DND-41 (cell line): ENCODE measurements around the gene MAST4.
A peak's percentile ranks its signal among the peaks of the same experiment; 100 is the strongest.

Source experiments
- ATAC-seq: fragments of 200-7000 bp; cut with Tn5 transposase; 3 replicates; pipeline ENCODE4 v1.9.1; 2021; ENCODE audit warnings: low read depth; ENCODE audit not compliant: insufficient read depth
- DNase-seq: peaks from one replicate; pipeline ENCODE4 v3.0.0-alpha.2; 2020
- H2AFZ ChIP-seq: 2 replicates; pipeline ENCODE4 v1.6.0; 2012; ENCODE audit warnings: low read depth, low read length
- H3K27ac ChIP-seq: 2 replicates; pipeline ENCODE4 v1.5.1; 2012; ENCODE audit warnings: low read length, inconsistent platforms
- H3K27me3 ChIP-seq: fragments of 200-600 bp; sonication (generic); 2 replicates; pipeline ENCODE4 v1.6.0; 2012; ENCODE audit warnings: low read length, mild to moderate bottlenecking, inconsistent platforms; ENCODE audit not compliant: insufficient read depth, poor library complexity
- H3K36me3 ChIP-seq: 2 replicates; pipeline ENCODE4 v1.5.1; 2012; ENCODE audit warnings: low read length, inconsistent platforms; ENCODE audit not compliant: insufficient read depth
- H3K4me1 ChIP-seq: 2 replicates; pipeline ENCODE4 v1.5.1; 2012; ENCODE audit warnings: mild to moderate bottlenecking, low read length; ENCODE audit not compliant: insufficient read depth
- H3K4me2 ChIP-seq: 2 replicates; pipeline ENCODE4 v1.6.0; 2012; ENCODE audit warnings: mild to moderate bottlenecking, moderate library complexity, low read length, inconsistent platforms; ENCODE audit not compliant: insufficient read depth
- H3K4me3 ChIP-seq, 2 experiments: fragments of 200-600 bp in 1 of 2; shearing (Covaris generic) in 1 of 2; 2 replicates each; pipeline ENCODE4 v1.5.1; 2012 to 2016; ENCODE audit warnings: inconsistent platforms in 2 of 2, low read length in 2 of 2, mild to moderate bottlenecking in 2 of 2, low read depth in 1 of 2, moderate library complexity in 1 of 2
- H3K79me2 ChIP-seq: 2 replicates; pipeline ENCODE4 v1.6.0; 2012; ENCODE audit warnings: low read length, inconsistent platforms; ENCODE audit not compliant: insufficient read depth
- H3K9ac ChIP-seq: 2 replicates; pipeline ENCODE4 v1.6.0; 2012; ENCODE audit warnings: low read depth, mild to moderate bottlenecking, inconsistent platforms, low read length, moderate library complexity
- H3K9me3 ChIP-seq: 2 replicates; pipeline ENCODE4 v1.5.1; 2012; ENCODE audit warnings: low read length, moderate library complexity, mild to moderate bottlenecking, inconsistent platforms; ENCODE audit not compliant: insufficient read depth, severe bottlenecking
- H4K20me1 ChIP-seq: 2 replicates; pipeline ENCODE4 v1.6.0; 2012; ENCODE audit warnings: low read length; ENCODE audit not compliant: insufficient read depth
- EZH2 ChIP-seq: IDR thresholded peaks from 3 replicates; pipeline ENCODE4 v1.6.1; 2012; ENCODE audit warnings: borderline replicate concordance, low read depth, mild to moderate bottlenecking, moderate library complexity, low read length, inconsistent platforms; ENCODE audit not compliant: severe bottlenecking
- TF ChIP-seq, protein P1 (sequence below): IDR thresholded peaks from 2 replicates; pipeline ENCODE4 v1.5.1; 2012; ENCODE audit warnings: borderline replicate concordance, low read length, moderate library complexity, mild to moderate bottlenecking; ENCODE audit not compliant: poor library complexity, severe bottlenecking; ENCODE audit errors: extremely low read depth

Gene MAST4

GRCh38 chr5:66886941-66887340 is 290.7 kb downstream of the MAST4 start:
- no peaks in the 10 kb centered on the region for H3K9me3 ChIP-seq
- H3K4me3 ChIP-seq: no peak overlapping the region
- TF ChIP-seq, protein P1, sequence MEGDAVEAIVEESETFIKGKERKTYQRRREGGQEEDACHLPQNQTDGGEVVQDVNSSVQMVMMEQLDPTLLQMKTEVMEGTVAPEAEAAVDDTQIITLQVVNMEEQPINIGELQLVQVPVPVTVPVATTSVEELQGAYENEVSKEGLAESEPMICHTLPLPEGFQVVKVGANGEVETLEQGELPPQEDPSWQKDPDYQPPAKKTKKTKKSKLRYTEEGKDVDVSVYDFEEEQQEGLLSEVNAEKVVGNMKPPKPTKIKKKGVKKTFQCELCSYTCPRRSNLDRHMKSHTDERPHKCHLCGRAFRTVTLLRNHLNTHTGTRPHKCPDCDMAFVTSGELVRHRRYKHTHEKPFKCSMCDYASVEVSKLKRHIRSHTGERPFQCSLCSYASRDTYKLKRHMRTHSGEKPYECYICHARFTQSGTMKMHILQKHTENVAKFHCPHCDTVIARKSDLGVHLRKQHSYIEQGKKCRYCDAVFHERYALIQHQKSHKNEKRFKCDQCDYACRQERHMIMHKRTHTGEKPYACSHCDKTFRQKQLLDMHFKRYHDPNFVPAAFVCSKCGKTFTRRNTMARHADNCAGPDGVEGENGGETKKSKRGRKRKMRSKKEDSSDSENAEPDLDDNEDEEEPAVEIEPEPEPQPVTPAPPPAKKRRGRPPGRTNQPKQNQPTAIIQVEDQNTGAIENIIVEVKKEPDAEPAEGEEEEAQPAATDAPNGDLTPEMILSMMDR: no peak
- no peak for TF ChIP-seq EZH2
- no peaks in the 10 kb centered on the region for H3K27me3 ChIP-seq
- no peak overlapping the region for H3K4me2 ChIP-seq
- 0 out of 2 replicates have a peak, but pooled peaks cover 2% of the 10 kb centered on the region for H3K4me1 ChIP-seq
- H3K27ac ChIP-seq: no peak overlapping the region
- no peak overlapping the region for H3K9ac ChIP-seq
- H4K20me1 ChIP-seq: no peaks in the 10 kb centered on the region
- DNase-seq: no peak
- no peak overlapping the region for H2AFZ ChIP-seq
- no peaks in the 10 kb centered on the region for H3K79me2 ChIP-seq
- H3K36me3 ChIP-seq: no peaks in the 10 kb centered on the region
- ATAC-seq: no peak

- 0 out of 2 replicates have a peak, but pooled peaks cover 2% of the 10 kb centered on the region for H3K4me1 ChIP-seq
- no peaks in the 10 kb centered on the region for H3K36me3 ChIP-seq
- no peaks in the 10 kb centered on the region for H3K9me3 ChIP-seq
- H3K4me3 ChIP-seq: no peak overlapping the region
- DNase-seq (no peak), ATAC-seq (peak; percentile 53; the same call in 1 of the 3 replicates)
- H3K79me2 ChIP-seq: no peaks in the 10 kb centered on the region
- no peaks in the 10 kb centered on the region for H4K20me1 ChIP-seq
- H3K9ac ChIP-seq: no peak overlapping the region
- H3K4me2 ChIP-seq: no peak overlapping the region
- TF ChIP-seq EZH2: no peak
- TF ChIP-seq, protein P1: no peak
- no peaks in the 10 kb centered on the region for H3K27me3 ChIP-seq
- H2AFZ ChIP-seq: no peak overlapping the region
- no peak overlapping the region for H3K27ac ChIP-seq
Observed at GRCh38 chr5:66888613-66889012, 292.4 kb downstream of the MAST4 start.

DNA sequence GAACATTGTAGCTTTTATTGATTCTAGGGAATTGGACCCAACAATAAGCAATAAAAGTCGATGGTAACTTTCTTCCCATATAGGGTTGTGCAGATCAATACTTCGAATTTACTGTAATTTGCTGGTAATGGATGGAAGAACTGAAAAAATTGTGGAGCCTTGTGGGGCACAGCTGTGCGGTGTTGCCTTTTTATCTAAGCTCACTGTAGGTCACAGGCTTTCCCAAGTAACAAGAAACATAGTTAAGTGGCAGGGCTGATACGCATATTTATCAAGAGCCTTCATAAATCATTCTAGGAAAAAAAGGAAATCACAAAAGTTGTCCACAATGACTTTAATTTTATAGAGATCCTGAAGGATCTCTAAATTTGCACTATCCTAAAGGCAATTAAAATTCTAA is 292.9 kb downstream of the MAST4 start:
- Histone ChIP-seq H3K9ac (no peak overlapping the region), H3K4me1 (0 out of 2 replicates have a peak, but pooled peaks cover 2% of the 10 kb centered on the region), H3K79me2 (no peaks in the 10 kb centered on the region), H3K27ac (no peak overlapping the region), H3K4me2 (no peak overlapping the region), H3K9me3 (no peaks in the 10 kb centered on the region), H3K36me3 (no peaks in the 10 kb centered on the region), H4K20me1 (no peaks in the 10 kb centered on the region), H2AFZ (no peak overlapping the region), H3K27me3 (no peaks in the 10 kb centered on the region), H3K4me3 (no peak overlapping the region)
- TF ChIP-seq EZH2: no peak
- TF ChIP-seq, protein P1: no peak
- ATAC-seq (no peak), DNase-seq (no peak)

DNA sequence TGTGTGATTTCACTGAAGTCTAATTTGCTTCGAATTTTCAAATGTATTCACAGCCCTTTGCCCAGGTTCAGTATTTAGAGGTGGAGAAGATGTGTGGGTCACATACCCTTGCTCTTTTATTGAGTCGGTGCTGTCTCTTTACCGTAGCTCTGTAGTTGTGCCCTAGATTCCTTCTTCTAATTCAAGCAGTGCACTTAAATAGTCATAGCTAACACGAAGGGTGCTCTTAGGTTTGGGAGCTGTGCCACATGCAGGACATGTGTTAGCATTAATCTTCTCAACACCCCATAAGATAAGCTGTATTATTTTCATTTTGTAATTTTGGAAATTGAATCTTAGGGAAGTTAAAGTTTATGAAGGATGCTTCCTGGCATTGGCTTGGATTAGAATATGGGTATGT is 293.3 kb downstream of the MAST4 start:
- no peaks in the 10 kb centered on the region for H3K79me2 ChIP-seq
- no peaks in the 10 kb centered on the region for H3K9me3 ChIP-seq
- H4K20me1 ChIP-seq: no peaks in the 10 kb centered on the region
- no peak overlapping the region for H3K4me3 ChIP-seq
- no peak for TF ChIP-seq EZH2
- TF ChIP-seq, protein P1: no peak
- 0 out of 2 replicates have a peak, but pooled peaks cover 2% of the 10 kb centered on the region for H3K4me1 ChIP-seq
- no peak overlapping the region for H2AFZ ChIP-seq
- ATAC-seq (no peak), DNase-seq (no peak)
- H3K4me2 ChIP-seq: no peak overlapping the region
- no peaks in the 10 kb centered on the region for H3K36me3 ChIP-seq
- H3K9ac ChIP-seq: no peak overlapping the region
- H3K27ac ChIP-seq: no peak overlapping the region
- no peaks in the 10 kb centered on the region for H3K27me3 ChIP-seq
